Loucy (cell line): ENCODE measurements around the gene ACCSL.

ENCODE experiments used
- H2AFZ ChIP-seq: fragments of 200-600 bp; sonication (generic); 2 replicates; pipeline ENCODE4 v1.6.0; 2016; ENCODE audit warnings: antibody characterized with exemption, mild to moderate bottlenecking, low read length, moderate library complexity
- H3F3A ChIP-seq: fragments of 200-600 bp; 2 replicates; pipeline ENCODE4 v1.6.0; 2016; ENCODE audit warnings: antibody characterized with exemption, low read depth, mild to moderate bottlenecking
- H3K27me3 ChIP-seq: fragments of 200-600 bp; sonication (generic); 2 replicates; pipeline ENCODE4 v1.6.1; 2014; ENCODE audit warnings: low read length, mild to moderate bottlenecking; ENCODE audit not compliant: insufficient read depth, poor library complexity, severe bottlenecking
- H3K36me3 ChIP-seq: fragments of 200-600 bp; sonication (generic); 2 replicates; pipeline ENCODE4 v1.6.1; 2016; ENCODE audit warnings: low read length; ENCODE audit not compliant: insufficient read depth
- H3K4me1 ChIP-seq: fragments of 200-600 bp; sonication (generic); 2 replicates; pipeline ENCODE4 v1.5.1; 2014; ENCODE audit warnings: low read length, mild to moderate bottlenecking; ENCODE audit not compliant: insufficient read depth, poor library complexity, severe bottlenecking
- H3K4me2 ChIP-seq: fragments of 200-600 bp; sonication (generic); 2 replicates; pipeline ENCODE4 v1.6.0; 2014; ENCODE audit warnings: antibody characterized with exemption, low read length, low read depth, mild to moderate bottlenecking; ENCODE audit not compliant: poor library complexity, severe bottlenecking
- H3K4me3 ChIP-seq: fragments of 200-600 bp; sonication (generic); 2 replicates; pipeline ENCODE4 v1.5.1; 2014; ENCODE audit warnings: low read length, mild to moderate bottlenecking, mixed read lengths; ENCODE audit not compliant: poor library complexity, severe bottlenecking
- H3K79me2 ChIP-seq: fragments of 200-600 bp; sonication (generic); 2 replicates; pipeline ENCODE4 v1.6.1; 2014; ENCODE audit warnings: low read length; ENCODE audit not compliant: insufficient read depth
- H3K9ac ChIP-seq: fragments of 200-600 bp; sonication (generic); 2 replicates; pipeline ENCODE4 v1.6.0; 2014; ENCODE audit warnings: mild to moderate bottlenecking, low read depth, low read length, moderate library complexity; ENCODE audit not compliant: poor library complexity, severe bottlenecking
- H3K9me2 ChIP-seq: fragments of 200-600 bp; sonication (generic); replicated peaks from 2 replicates; pipeline ENCODE4 v1.6.1; 2016; ENCODE audit warnings: low read depth, low read length, mixed read lengths
- H3K9me3 ChIP-seq: fragments of 200-600 bp; sonication (generic); 2 replicates; pipeline ENCODE4 v1.6.1; 2014; ENCODE audit warnings: mild to moderate bottlenecking, antibody characterized with exemption, low read length, low read depth; ENCODE audit not compliant: insufficient read depth
- H4K20me1 ChIP-seq: fragments of 200-600 bp; sonication (generic); 2 replicates; pipeline ENCODE4 v1.6.0; 2014; ENCODE audit warnings: antibody characterized with exemption, low read length, mild to moderate bottlenecking; ENCODE audit not compliant: insufficient read depth, poor library complexity, severe bottlenecking
- EZH2phosphoT487 ChIP-seq: fragments of 200-600 bp; IDR thresholded peaks from 2 replicates; pipeline ENCODE4 v1.6.1; 2018; ENCODE audit warnings: antibody characterized with exemption, mild to moderate bottlenecking, moderate library complexity, borderline replicate concordance
- TF ChIP-seq, protein P1 (sequence below): fragments of 200-600 bp; sonication (generic); conservative IDR thresholded peaks from 2 replicates; pipeline ENCODE4 v1.5.1; 2014; ENCODE audit warnings: mild to moderate bottlenecking, antibody characterized with exemption, low read length

The ACCSL gene

DNA sequence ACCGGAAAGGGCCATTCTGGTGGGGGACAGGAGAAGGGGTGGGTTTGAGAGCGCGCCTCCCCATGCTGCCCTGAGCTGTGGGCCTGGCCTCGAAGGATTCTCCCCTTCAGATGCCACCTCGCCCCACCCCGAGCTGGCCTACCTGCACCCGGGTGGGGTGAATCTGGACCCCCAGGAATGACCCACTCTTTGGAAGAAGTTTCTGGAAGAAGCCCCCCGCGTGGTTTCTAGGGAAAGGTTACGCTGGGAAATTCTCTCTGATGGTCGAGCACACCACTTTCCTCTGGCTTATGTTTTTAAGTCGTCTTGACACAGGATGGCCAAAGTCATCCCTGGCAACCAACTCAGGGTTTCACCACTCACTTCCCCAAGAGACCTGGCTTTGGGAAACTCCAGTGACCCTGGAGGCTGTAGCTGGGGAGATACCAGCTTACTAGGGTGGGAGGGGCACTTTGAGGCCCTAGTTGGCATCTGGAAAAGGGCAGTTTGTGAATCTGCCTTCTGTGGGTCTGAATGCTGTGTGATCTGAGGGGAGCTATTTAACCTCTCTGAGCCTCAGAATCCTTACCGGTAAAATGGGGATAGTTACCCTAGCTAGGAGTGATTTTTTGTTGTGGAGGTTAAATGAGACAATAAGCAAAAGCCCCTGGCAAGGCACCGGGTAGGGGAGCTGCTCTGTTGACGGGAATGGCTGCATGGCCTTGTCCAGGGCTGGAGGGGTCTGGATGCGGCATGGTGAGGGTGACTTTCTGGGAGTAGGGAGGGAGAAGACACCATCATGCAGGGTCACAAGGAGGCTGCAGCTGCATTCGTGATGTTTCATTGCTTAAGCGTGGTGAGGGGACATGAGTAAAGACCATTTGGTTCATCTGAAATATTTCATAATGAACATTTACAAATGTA is 45.3 kb upstream of the ACCSL start:
- Histone ChIP-seq H3K9me3 (no peaks in the 10 kb centered on the region), H3K79me2 (no peaks in the 10 kb centered on the region), H3K4me1 (no peaks in the 10 kb centered on the region), H3K36me3 (no peaks in the 10 kb centered on the region), H2AFZ (no peak overlapping the region), H3F3A (no peaks in the 10 kb centered on the region), H3K9me2 (no peaks in the 10 kb centered on the region), H3K27me3 (no peaks in the 10 kb centered on the region), H3K4me2 (no peak overlapping the region), H3K9ac (no peak overlapping the region), H3K4me3 (no peak overlapping the region), H4K20me1 (no peaks in the 10 kb centered on the region)
- no peak for TF ChIP-seq EZH2phosphoT487
- TF ChIP-seq, protein P1, sequence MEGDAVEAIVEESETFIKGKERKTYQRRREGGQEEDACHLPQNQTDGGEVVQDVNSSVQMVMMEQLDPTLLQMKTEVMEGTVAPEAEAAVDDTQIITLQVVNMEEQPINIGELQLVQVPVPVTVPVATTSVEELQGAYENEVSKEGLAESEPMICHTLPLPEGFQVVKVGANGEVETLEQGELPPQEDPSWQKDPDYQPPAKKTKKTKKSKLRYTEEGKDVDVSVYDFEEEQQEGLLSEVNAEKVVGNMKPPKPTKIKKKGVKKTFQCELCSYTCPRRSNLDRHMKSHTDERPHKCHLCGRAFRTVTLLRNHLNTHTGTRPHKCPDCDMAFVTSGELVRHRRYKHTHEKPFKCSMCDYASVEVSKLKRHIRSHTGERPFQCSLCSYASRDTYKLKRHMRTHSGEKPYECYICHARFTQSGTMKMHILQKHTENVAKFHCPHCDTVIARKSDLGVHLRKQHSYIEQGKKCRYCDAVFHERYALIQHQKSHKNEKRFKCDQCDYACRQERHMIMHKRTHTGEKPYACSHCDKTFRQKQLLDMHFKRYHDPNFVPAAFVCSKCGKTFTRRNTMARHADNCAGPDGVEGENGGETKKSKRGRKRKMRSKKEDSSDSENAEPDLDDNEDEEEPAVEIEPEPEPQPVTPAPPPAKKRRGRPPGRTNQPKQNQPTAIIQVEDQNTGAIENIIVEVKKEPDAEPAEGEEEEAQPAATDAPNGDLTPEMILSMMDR = no peak

DNA sequence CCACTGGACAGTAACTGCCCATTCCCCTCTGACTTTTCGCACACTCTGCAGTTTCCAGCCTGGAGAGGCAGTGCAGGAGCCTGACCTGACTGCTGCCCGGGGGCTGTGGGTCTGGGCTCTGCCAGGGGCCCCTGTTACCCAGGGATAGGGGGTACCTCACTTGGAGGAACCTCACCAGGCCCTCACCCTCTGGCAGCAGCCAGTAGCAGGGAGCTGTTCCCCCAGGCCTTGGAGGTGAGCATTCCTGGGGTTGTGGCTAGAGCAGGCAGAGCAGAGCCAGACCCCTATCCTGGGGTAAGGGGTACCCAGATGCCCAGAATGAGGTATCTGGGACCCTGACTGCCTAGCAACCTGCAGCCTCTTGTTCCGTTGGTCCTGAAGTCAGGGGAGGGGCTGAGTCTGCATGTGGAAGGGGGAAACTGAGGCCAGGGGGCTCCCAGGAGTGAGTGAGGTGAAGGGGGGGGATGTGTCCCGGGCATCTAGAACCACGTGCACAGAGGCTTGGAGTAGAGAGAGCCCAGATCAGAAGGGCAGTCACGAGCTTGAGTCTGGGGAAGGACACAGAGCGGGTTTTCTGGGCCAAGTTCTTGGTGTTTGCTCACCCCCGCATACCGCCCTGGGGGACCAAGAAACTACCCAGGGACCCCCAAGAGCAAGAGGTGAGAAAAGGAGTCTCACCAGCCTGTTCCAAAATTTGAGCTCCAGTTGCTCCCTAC is 43.9 kb upstream of the ACCSL start:
- Histone ChIP-seq H3F3A (no peaks in the 10 kb centered on the region), H3K9me3 (no peaks in the 10 kb centered on the region), H3K9me2 (no peaks in the 10 kb centered on the region), H3K4me2 (no peak overlapping the region), H3K79me2 (no peaks in the 10 kb centered on the region), H3K27me3 (no peaks in the 10 kb centered on the region), H3K9ac (no peak overlapping the region), H2AFZ (no peak overlapping the region), H3K4me3 (no peak overlapping the region), H3K4me1 (no peaks in the 10 kb centered on the region), H3K36me3 (no peaks in the 10 kb centered on the region), H4K20me1 (no peaks in the 10 kb centered on the region)
- TF ChIP-seq EZH2phosphoT487 = no peak
- TF ChIP-seq, protein P1 = no peak

DNA sequence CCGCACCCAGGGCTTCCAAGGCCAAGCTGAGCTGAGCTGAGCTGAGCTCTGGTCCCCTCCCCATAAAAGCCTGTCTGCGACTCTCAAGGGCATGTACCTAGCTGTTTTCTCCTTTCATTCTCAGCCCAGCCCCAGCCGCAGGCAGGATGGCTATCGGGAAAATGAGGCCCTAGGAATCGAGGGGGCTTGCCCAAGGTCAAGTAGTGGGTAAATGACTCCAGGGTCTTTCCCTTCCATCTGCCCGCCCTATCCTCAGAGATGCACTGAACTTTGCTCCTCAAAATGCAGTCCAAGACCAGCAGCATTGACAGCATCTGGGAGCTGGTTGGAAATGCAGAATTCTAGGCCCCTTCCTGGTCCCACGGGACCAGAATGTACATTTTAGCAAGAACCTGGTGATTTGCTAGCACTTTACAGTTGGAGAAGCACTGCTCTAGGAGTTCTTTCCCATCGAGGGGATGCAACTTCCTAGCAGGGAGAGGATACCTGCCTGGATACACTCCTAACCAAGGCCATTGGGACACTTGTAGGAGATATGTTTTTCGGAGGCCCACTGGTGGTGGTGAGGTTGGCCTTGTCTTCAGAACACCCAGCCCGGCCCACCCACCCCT is 43.2 kb upstream of the ACCSL start:
- H3K9ac ChIP-seq = no peak overlapping the region
- H3F3A ChIP-seq = no peaks in the 10 kb centered on the region
- H4K20me1 ChIP-seq = no peaks in the 10 kb centered on the region
- no peaks in the 10 kb centered on the region for H3K4me1 ChIP-seq
- no peak overlapping the region for H3K4me2 ChIP-seq
- H3K9me3 ChIP-seq = no peaks in the 10 kb centered on the region
- no peaks in the 10 kb centered on the region for H3K79me2 ChIP-seq
- no peaks in the 10 kb centered on the region for H3K9me2 ChIP-seq
- H3K27me3 ChIP-seq = no peaks in the 10 kb centered on the region
- H3K36me3 ChIP-seq = no peaks in the 10 kb centered on the region
- TF ChIP-seq EZH2phosphoT487 = no peak
- TF ChIP-seq, protein P1 = no peak
- H3K4me3 ChIP-seq = no peak overlapping the region
- no peak overlapping the region for H2AFZ ChIP-seq
